Measurements from ENCODE around the gene PPP1R16B. TPM values are rescaled to one million over a fixed set of nuclear protein-coding genes. Genes with fewer than 3 reads are reported as not detected.

The PPP1R16B gene
- total and polyA plus RNA-seq, 2 of the 8 experiments (the other 6 are each of a cell fraction or from before 2014, with no cell fraction given) = 2.6 to 8.9 TPM

GRCh38 chr20:38919683-38920082 lies 114.2 kb downstream of the PPP1R16B start:
- no peak overlapping the region for H4K5ac ChIP-seq (ENCODE audit: insufficient read length, low read depth, low read length)
- FAIRE-seq (no peak), DNase-seq (ENCODE audit: low read depth in 1 of 2, low spot score in 2 of 2) (no peak)
- H4K20me1 ChIP-seq (replicated peaks in 1 of 2; ENCODE audit: control insufficient read depth in 1 of 2, insufficient read depth in 2 of 2, low read length in 2 of 2) = no peaks in the 10 kb centered on the region
- H4K8ac ChIP-seq (ENCODE audit: extremely low read depth, insufficient read depth, low read length) = no peak overlapping the region
- no peak overlapping the region for H4K91ac ChIP-seq (replicated peaks; ENCODE audit: insufficient read length, low read length)
- H3K56ac ChIP-seq (replicated peaks; ENCODE audit: insufficient read length, low read depth, low read length) = no peak overlapping the region
- no peak overlapping the region for H2BK12ac ChIP-seq (ENCODE audit: low read depth, low read length)
- no peak overlapping the region for H3K9ac ChIP-seq (replicated peaks in 1 of 4; ENCODE audit: extremely low read depth in 1 of 4, low read depth in 3 of 4, low read length in 3 of 4)
- H3K23ac ChIP-seq (ENCODE audit: insufficient read length) = no peak overlapping the region
- no peak overlapping the region for H3K27ac ChIP-seq (ENCODE audit: low read depth, low read length)
- H3K23me2 ChIP-seq (ENCODE audit: low read depth, low read length) = no peaks in the 10 kb centered on the region
- no peak overlapping the region for H2BK20ac ChIP-seq (ENCODE audit: low read length)
- ChIA-PET CTCF (ENCODE audit: partially characterized antibody) (interaction anchor here (0.8 to 4.0 kb wide), 3 partner anchors 11 to 85 kb away, joined by 3 to 17 read pairs (median 4); no protein-coding TSS in a partner anchor), POLR2A (ENCODE audit: partially characterized antibody) (interaction anchor here (1.2 to 1.9 kb wide), 2 partner anchors 23 to 42 kb away, joined by 3 to 7 read pairs; partner anchors contain the start of gene DHX35)
- no peak overlapping the region for H3K4me3 ChIP-seq (ENCODE audit: extremely low read depth in 1 of 4, insufficient read depth in 2 of 4, low read depth in 3 of 4, low read length in 4 of 4)
- H2AFZ ChIP-seq (ENCODE audit: low read length) = no peak overlapping the region
- H3K4ac ChIP-seq (replicated peaks; ENCODE audit: insufficient read length, low read depth, low read length) = no peak overlapping the region
- H3K18ac ChIP-seq (ENCODE audit: extremely low read depth, low read length) = no peak overlapping the region
- 88% methylated on average over 5 of the region's 7 CpGs; no CpG with 5 or more reads in 1 of the 2 experiments for WGBS, 2 experiments (ENCODE audit: extremely low coverage in 1 of 2, insufficient coverage in 1 of 2, insufficient read length in 1 of 2, insufficient replicate concordance in 2 of 2, low coverage in 1 of 2, low lambda C conversion rate in 2 of 2, missing lambda C conversion rate in 1 of 2)
- H3K4me2 ChIP-seq (ENCODE audit: insufficient read depth in 1 of 2, low read depth in 2 of 2, low read length in 2 of 2) = no peak overlapping the region
- no peaks in the 10 kb centered on the region for H3K79me2 ChIP-seq (ENCODE audit: control insufficient read depth in 1 of 2, insufficient read depth in 2 of 2, low read length in 2 of 2)
- H3K9me3 ChIP-seq (ENCODE audit: insufficient read depth in 2 of 2, low read depth in 1 of 2, low read length in 1 of 2) = no peaks in the 10 kb centered on the region
- no peak overlapping the region for H2BK120ac ChIP-seq (replicated peaks; ENCODE audit: low read depth, low read length)
- no peaks in the 10 kb centered on the region for H3K79me1 ChIP-seq (ENCODE audit: low read depth, low read length)
- no peak overlapping the region for H2BK15ac ChIP-seq (ENCODE audit: low read length)
- no peak overlapping the region for H3K14ac ChIP-seq (ENCODE audit: insufficient read length)
- H2AK5ac ChIP-seq (ENCODE audit: low read depth, low read length) = no peak overlapping the region
- H3K27me3 ChIP-seq (replicated peaks in 1 of 4; ENCODE audit: control insufficient read depth in 3 of 4, extremely low read depth in 1 of 4, insufficient read depth in 3 of 4, low read length in 3 of 4) = no peaks in the 10 kb centered on the region; a peak in 1 of 7 replicates
- TF ChIP-seq RAD21 (IDR thresholded peaks at IDR 0.05 in 1 of 2, conservative IDR thresholded peaks at IDR 0.05 in 1 of 2; ENCODE audit: low read depth in 2 of 2, low read length in 2 of 2) = no peak
- no peak for TF ChIP-seq SP4 (IDR thresholded peaks at IDR 0.05; ENCODE audit: low read length)
- no peak for TF ChIP-seq RNF2 (IDR thresholded peaks at IDR 0.05; ENCODE audit: borderline replicate concordance, low read depth, low read length, missing control alignments, poor library complexity, severe bottlenecking)
- no peak for TF ChIP-seq BCL11A (IDR thresholded peaks at IDR 0.05; ENCODE audit: low read depth in 2 of 2, low read length in 2 of 2)
- TF ChIP-seq SAP30 (IDR thresholded peaks at IDR 0.05; ENCODE audit: insufficient read depth, insufficient replicate concordance, low read length) = no peak
- no peak for TF ChIP-seq FOSL1 (IDR thresholded peaks at IDR 0.05; ENCODE audit: insufficient read depth, low read depth, low read length)
- no peak for TF ChIP-seq SIN3A (conservative IDR thresholded peaks at IDR 0.05 in 1 of 2, IDR thresholded peaks at IDR 0.05 in 1 of 2; ENCODE audit: low read depth in 1 of 2, low read length in 2 of 2)
- no peak for TF ChIP-seq SP1 (IDR thresholded peaks at IDR 0.05; ENCODE audit: low read depth, low read length)
- no peak for TF ChIP-seq POLR2A (IDR thresholded peaks at IDR 0.05; ENCODE audit: control extremely low read depth in 1 of 2, low read depth in 2 of 2, low read length in 2 of 2)
- no peak for TF ChIP-seq CTBP2 (IDR thresholded peaks at IDR 0.05; ENCODE audit: borderline replicate concordance, insufficient read depth, insufficient read length, low read length)
- no peak for TF ChIP-seq CREB1 (IDR thresholded peaks at IDR 0.05)
- no peak for TF ChIP-seq MAFK (IDR thresholded peaks at IDR 0.05; ENCODE audit: low read depth, low read length)
- TF ChIP-seq SUZ12 (IDR thresholded peaks at IDR 0.05; ENCODE audit: low read length) = no peak
- no peaks in the 10 kb centered on the region; a peak in 2 of 8 replicates for H3K36me3 ChIP-seq (ENCODE audit: control insufficient read depth in 2 of 4, insufficient read depth in 4 of 4, low read length in 3 of 4)
- H3K4me1 ChIP-seq (replicated peaks in 1 of 4; ENCODE audit: control insufficient read depth in 3 of 4, insufficient read depth in 4 of 4, low read length in 3 of 4) = no peaks in the 10 kb centered on the region; a peak in 1 of 7 replicates
- H2BK5ac ChIP-seq (ENCODE audit: low read depth, low read length) = no peak overlapping the region
